ENCODE measurements around the gene C5orf52. TPM values are rescaled to one million over a fixed set of nuclear protein-coding genes. Genes with fewer than 3 reads are reported as not detected.
"Not testable (repeated sequence)": the region's sequence is repeated elsewhere in the genome, so short reads cannot be mapped to it uniquely, and the experiment has no call there.

C5orf52 gene
- polyA plus RNA-seq, 1 donor from 2014 or later = not detected

GRCh38 chr5:157726607-157727006 lies 55.3 kb downstream of the C5orf52 start:
- not testable (repeated sequence) for H3K9me3 Mint-ChIP-seq, H3K36me3 Mint-ChIP-seq, H3K27me3 Mint-ChIP-seq, H3K4me3 Mint-ChIP-seq
- peak overlapping the region in 1 of 3 donors; percentile 28 for H3K27ac Mint-ChIP-seq
- peaks cover 30 to 37% (median 34%) of the 10 kb centered on the region in 3 donors for H3K4me1 Mint-ChIP-seq

GRCh38 chr5:157727858-157728257 lies 56.5 kb downstream of the C5orf52 start:
- peaks cover 40 to 44% (median 40%) of the 10 kb centered on the region in 3 donors for H3K4me1 Mint-ChIP-seq
- H3K9me3 Mint-ChIP-seq, H3K36me3 Mint-ChIP-seq, H3K4me3 Mint-ChIP-seq, H3K27me3 Mint-ChIP-seq: not testable (repeated sequence)
- peak overlapping the region in 1 of 3 donors; percentile 76 for H3K27ac Mint-ChIP-seq

Other genes starting within 250 kb of the C5orf52 start
- 2.2 TPM for gene NIPAL4, start 211.3 kb upstream of the C5orf52 start, polyA plus RNA-seq
- 45.1 TPM for gene ADAM19, start 95.8 kb upstream of the C5orf52 start, polyA plus RNA-seq
- 0.81 TPM for gene SOX30, start 19.1 kb upstream of the C5orf52 start, polyA plus RNA-seq
- gene THG1L, start 59.9 kb downstream of the C5orf52 start, polyA plus RNA-seq = 12.7 TPM
- gene LSM11, start 72.2 kb downstream of the C5orf52 start, polyA plus RNA-seq = 0.64 TPM
- gene CLINT1, start 187.6 kb downstream of the C5orf52 start, polyA plus RNA-seq = 69.7 TPM

All from IgD-negative memory B cell (primary cell).